ENCODE data around the gene UBE3B. TPM values are rescaled to one million over a fixed set of nuclear protein-coding genes. Genes with fewer than 3 reads are reported as not detected.

UBE3B gene
- total and polyA plus RNA-seq, 2 experiments from 2014 or later: 20.1 to 35.5 TPM

DNA sequence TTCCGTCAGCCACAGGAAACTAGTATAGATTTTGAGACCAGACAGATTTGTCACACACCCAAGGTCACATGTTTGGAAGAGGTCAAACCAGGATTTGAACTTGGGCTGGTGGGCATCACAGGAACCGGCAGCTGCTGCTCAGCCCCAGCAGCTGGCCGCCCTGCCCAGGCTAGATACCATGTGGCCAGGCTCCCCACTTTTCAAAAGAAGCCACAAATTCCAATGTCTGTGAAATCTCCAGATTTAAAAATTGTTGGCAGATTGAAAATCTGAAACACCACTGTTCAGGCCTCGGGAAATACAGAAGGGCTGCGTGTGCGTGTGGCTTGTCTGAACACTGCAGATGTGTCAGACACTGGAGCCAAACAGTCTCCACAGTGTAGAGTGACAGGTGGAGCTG lies 65.4 kb downstream of the UBE3B start:
- H3K9me3 ChIP-seq (ENCODE audit: low read depth): no peaks in the 10 kb centered on the region
- H4K20me1 ChIP-seq (ENCODE audit: insufficient read depth, poor library complexity, severe bottlenecking): no peaks in the 10 kb centered on the region
- no peaks in the 10 kb centered on the region for H3K9me2 ChIP-seq (replicated peaks; ENCODE audit: insufficient read depth)
- no peak overlapping the region for H3K27ac ChIP-seq
- no peaks in the 10 kb centered on the region for H3K36me3 ChIP-seq (replicated peaks; ENCODE audit: insufficient read depth, low read depth)
- H3K79me2 ChIP-seq: no peaks in the 10 kb centered on the region
- H3K4me1 ChIP-seq (ENCODE audit: insufficient read depth): no peaks in the 10 kb centered on the region
- no peak overlapping the region for H2AFZ ChIP-seq
- no peak overlapping the region for H3K4me3 ChIP-seq
- no peak overlapping the region for H3K4me2 ChIP-seq
- TF ChIP-seq EZH2phosphoT487 (IDR thresholded peaks at IDR 0.05; ENCODE audit: low read depth, severe bottlenecking, unreplicated experiment): no peak
- TF ChIP-seq, protein P1, sequence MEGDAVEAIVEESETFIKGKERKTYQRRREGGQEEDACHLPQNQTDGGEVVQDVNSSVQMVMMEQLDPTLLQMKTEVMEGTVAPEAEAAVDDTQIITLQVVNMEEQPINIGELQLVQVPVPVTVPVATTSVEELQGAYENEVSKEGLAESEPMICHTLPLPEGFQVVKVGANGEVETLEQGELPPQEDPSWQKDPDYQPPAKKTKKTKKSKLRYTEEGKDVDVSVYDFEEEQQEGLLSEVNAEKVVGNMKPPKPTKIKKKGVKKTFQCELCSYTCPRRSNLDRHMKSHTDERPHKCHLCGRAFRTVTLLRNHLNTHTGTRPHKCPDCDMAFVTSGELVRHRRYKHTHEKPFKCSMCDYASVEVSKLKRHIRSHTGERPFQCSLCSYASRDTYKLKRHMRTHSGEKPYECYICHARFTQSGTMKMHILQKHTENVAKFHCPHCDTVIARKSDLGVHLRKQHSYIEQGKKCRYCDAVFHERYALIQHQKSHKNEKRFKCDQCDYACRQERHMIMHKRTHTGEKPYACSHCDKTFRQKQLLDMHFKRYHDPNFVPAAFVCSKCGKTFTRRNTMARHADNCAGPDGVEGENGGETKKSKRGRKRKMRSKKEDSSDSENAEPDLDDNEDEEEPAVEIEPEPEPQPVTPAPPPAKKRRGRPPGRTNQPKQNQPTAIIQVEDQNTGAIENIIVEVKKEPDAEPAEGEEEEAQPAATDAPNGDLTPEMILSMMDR (IDR thresholded peaks at IDR 0.05; ENCODE audit: poor library complexity): no peak
- TF ChIP-seq EZH2 (IDR thresholded peaks at IDR 0.05; ENCODE audit: borderline replicate concordance): no peak
- H3K27me3 ChIP-seq: no peaks in the 10 kb centered on the region
- 83% methylated on average over 6 of the region's 6 CpGs for WGBS (ENCODE audit: low lambda C conversion rate, missing lambda C conversion rate)
- no peak for DNase-seq (ENCODE audit: low spot score)

DNA sequence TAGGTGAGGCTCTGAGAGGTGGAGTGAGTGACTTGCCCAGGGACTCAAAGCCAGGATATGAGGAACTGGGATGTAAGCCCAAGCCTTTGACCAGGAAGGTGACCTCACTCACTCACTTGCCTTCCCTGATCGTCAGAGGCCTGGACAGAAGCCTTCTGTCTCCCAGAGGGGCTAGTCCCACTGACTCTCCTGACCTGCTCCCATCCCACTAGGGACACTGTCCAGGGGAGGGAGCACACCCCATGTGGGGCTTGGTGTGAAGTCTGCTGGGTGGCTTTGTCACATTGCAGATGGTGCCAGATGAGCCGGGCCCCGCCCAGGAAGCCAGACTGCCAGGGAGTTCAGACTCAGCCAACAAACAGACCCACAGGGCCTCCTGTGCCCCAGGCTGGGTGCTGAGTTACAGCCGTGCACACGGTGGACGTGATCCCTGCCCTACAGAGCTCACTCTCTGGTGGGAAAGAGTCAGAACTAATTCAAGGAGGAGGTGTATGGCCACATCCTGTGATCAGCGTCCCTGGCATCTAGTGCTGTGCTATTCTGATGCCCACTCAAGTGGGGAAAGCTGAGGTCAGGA lies 67.6 kb downstream of the UBE3B start:
- DNase-seq (ENCODE audit: low spot score): no peak
- Histone ChIP-seq H3K9me2 (replicated peaks; ENCODE audit: insufficient read depth) (no peaks in the 10 kb centered on the region), H2AFZ (no peak overlapping the region), H3K27me3 (peaks cover 2% of the 10 kb centered on the region), H3K36me3 (replicated peaks; ENCODE audit: insufficient read depth, low read depth) (no peaks in the 10 kb centered on the region), H3K4me1 (ENCODE audit: insufficient read depth) (no peaks in the 10 kb centered on the region), H4K20me1 (ENCODE audit: insufficient read depth, poor library complexity, severe bottlenecking) (no peaks in the 10 kb centered on the region), H3K79me2 (no peaks in the 10 kb centered on the region), H3K4me3 (no peak overlapping the region), H3K9me3 (ENCODE audit: low read depth) (no peaks in the 10 kb centered on the region), H3K27ac (no peak overlapping the region), H3K4me2 (no peak overlapping the region)
- 81% methylated on average over 7 of the region's 7 CpGs for WGBS (ENCODE audit: low lambda C conversion rate, missing lambda C conversion rate)
- TF ChIP-seq EZH2phosphoT487 (IDR thresholded peaks at IDR 0.05; ENCODE audit: low read depth, severe bottlenecking, unreplicated experiment): no peak
- TF ChIP-seq, protein P1 (IDR thresholded peaks at IDR 0.05; ENCODE audit: poor library complexity): no peak
- no peak for TF ChIP-seq EZH2 (IDR thresholded peaks at IDR 0.05; ENCODE audit: borderline replicate concordance)

DNA sequence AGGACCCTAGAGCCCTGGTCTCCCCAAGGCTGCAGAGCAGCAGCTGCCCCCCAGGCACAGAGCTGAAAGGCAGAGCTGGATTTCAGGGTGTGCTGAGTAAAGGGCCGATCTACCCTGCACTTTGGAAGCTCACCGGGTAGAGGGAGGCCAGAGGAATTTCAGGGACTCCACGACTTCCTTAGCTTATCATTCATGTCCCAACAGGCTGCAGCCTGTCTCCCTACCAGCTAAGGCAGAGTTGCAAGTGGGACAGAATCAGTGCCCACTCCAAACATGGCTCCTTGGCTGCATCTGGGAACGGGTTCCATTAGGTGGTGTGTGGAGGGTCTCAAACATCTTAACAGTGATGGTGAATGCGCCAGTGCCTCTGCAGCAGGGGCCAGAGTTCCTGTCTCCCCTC lies 68.4 kb downstream of the UBE3B start:
- no peak overlapping the region for H2AFZ ChIP-seq

More for the DNA sequence above, 68.4 kb downstream of the UBE3B start:
- 80% methylated on average over 5 of the region's 5 CpGs for WGBS (ENCODE audit: low lambda C conversion rate, missing lambda C conversion rate)
- peaks cover 2% of the 10 kb centered on the region for H3K27me3 ChIP-seq
- no peaks in the 10 kb centered on the region for H3K9me3 ChIP-seq (ENCODE audit: low read depth)
- no peaks in the 10 kb centered on the region for H4K20me1 ChIP-seq (ENCODE audit: insufficient read depth, poor library complexity, severe bottlenecking)
- no peaks in the 10 kb centered on the region for H3K36me3 ChIP-seq (replicated peaks; ENCODE audit: insufficient read depth, low read depth)
- H3K4me2 ChIP-seq: no peak overlapping the region
- H3K79me2 ChIP-seq: no peaks in the 10 kb centered on the region
- no peak for TF ChIP-seq EZH2 (IDR thresholded peaks at IDR 0.05; ENCODE audit: borderline replicate concordance)
- TF ChIP-seq, protein P1 (IDR thresholded peaks at IDR 0.05; ENCODE audit: poor library complexity): no peak
- no peak for TF ChIP-seq EZH2phosphoT487 (IDR thresholded peaks at IDR 0.05; ENCODE audit: low read depth, severe bottlenecking, unreplicated experiment)
- H3K27ac ChIP-seq: no peak overlapping the region
- H3K4me1 ChIP-seq (ENCODE audit: insufficient read depth): no peaks in the 10 kb centered on the region
- H3K4me3 ChIP-seq: no peak overlapping the region
- no peak for DNase-seq (ENCODE audit: low spot score)
- H3K9me2 ChIP-seq (replicated peaks; ENCODE audit: insufficient read depth): no peaks in the 10 kb centered on the region

All from hepatocyte (in vitro differentiated cells).